CD4-positive, CD25-positive, alpha-beta regulatory T cell (primary cell): ENCODE measurements around the gene RNASE13. TPM values are rescaled to one million over a fixed set of nuclear protein-coding genes. Genes with fewer than 3 reads are reported as not detected.

Experiments
- ATAC-seq, 2 donors: fragments of 150-1000 bp; cut with Tn5 transposase; one replicate each; pipeline ENCODE4 v1.10.0; 2021; ENCODE audit warnings: low read depth in 2 of 2, moderate number of reproducible peaks in 2 of 2, moderate library complexity in 1 of 2
- DNase-seq, 3 donors: peaks; one replicate each; pipeline versions ENCODE4 v3.0.0 to v3.0.0-alpha.2; 2012 to 2022; ENCODE audit warnings: mixed read lengths in 1 of 3
- H3K27ac ChIP-seq: one replicate; pipeline ENCODE4 v1.7.0; 2013; ENCODE audit warnings: mild to moderate bottlenecking, low read length; ENCODE audit not compliant: insufficient read depth, poor library complexity, severe bottlenecking
- H3K27me3 ChIP-seq: one replicate; pipeline ENCODE4 v1.7.0; 2013; ENCODE audit warnings: low read length; ENCODE audit not compliant: control insufficient read depth, insufficient read depth
- H3K36me3 ChIP-seq: one replicate; pipeline ENCODE4 v1.7.0; 2013; ENCODE audit warnings: mild to moderate bottlenecking, low read length, moderate library complexity; ENCODE audit not compliant: control insufficient read depth, insufficient read depth
- H3K4me1 ChIP-seq: 2 replicates; pipeline ENCODE4 v1.7.0; 2013; ENCODE audit warnings: mild to moderate bottlenecking, low read length; ENCODE audit not compliant: insufficient read depth, control insufficient read depth, poor library complexity, severe bottlenecking
- H3K4me3 ChIP-seq: one replicate; pipeline ENCODE4 v1.7.0; 2013; ENCODE audit warnings: low read depth, mild to moderate bottlenecking, low read length, moderate library complexity
- H3K9me3 ChIP-seq, 2 experiments: 1 replicate in 1 of 2; 2 replicates in 1 of 2; pipeline ENCODE4 v1.7.0; 2013; ENCODE audit warnings: low read length in 2 of 2, mild to moderate bottlenecking in 1 of 2, moderate library complexity in 1 of 2; ENCODE audit not compliant: control insufficient read depth in 2 of 2
- H3K27ac Mint-ChIP-seq, 3 donors: one replicate each; pipeline ENCODE4 v1.8.0; 2020 to 2022; ENCODE audit warnings: mild to moderate bottlenecking in 3 of 3, mixed read lengths in 3 of 3, moderate library complexity in 2 of 3
- H3K27me3 Mint-ChIP-seq: one replicate; pipeline ENCODE4 v1.8.0; 2022; ENCODE audit warnings: mild to moderate bottlenecking, mixed read lengths
- H3K36me3 Mint-ChIP-seq: one replicate; pipeline ENCODE4 v1.8.0; 2020; ENCODE audit warnings: mixed read lengths
- H3K4me1 Mint-ChIP-seq, 4 donors: one replicate each; pipeline ENCODE4 v1.8.0; 2020 to 2022; ENCODE audit warnings: mixed read lengths in 4 of 4, mild to moderate bottlenecking in 1 of 4
- H3K4me3 Mint-ChIP-seq, 4 donors: one replicate each; pipeline ENCODE4 v1.8.0; 2020 to 2022; ENCODE audit warnings: mild to moderate bottlenecking in 4 of 4, mixed read lengths in 4 of 4, moderate library complexity in 3 of 4
- H3K9me3 Mint-ChIP-seq, 7 donors: one replicate each; pipeline ENCODE4 v1.8.0; 2020 to 2022; ENCODE audit warnings: mixed read lengths in 7 of 7, mild to moderate bottlenecking in 3 of 7, moderate library complexity in 2 of 7
- polyA plus RNA-seq, 4 donors: library from polyadenylated mRNA; unstranded; fragments of 300-500 nt; fragmentation: Illumina TruSeq; gene quantifications; one replicate each; pipeline ENCODE4 v1.2.3, GENCODE V29; 2021
- total RNA-seq: library from RNA; stranded (reverse); gene quantifications from one replicate; pipeline ENCODE4 v1.2.3, GENCODE V29; 2022

The RNASE13 gene
- total and polyA plus RNA-seq, 5 donors from 2014 or later: not detected

DNA sequence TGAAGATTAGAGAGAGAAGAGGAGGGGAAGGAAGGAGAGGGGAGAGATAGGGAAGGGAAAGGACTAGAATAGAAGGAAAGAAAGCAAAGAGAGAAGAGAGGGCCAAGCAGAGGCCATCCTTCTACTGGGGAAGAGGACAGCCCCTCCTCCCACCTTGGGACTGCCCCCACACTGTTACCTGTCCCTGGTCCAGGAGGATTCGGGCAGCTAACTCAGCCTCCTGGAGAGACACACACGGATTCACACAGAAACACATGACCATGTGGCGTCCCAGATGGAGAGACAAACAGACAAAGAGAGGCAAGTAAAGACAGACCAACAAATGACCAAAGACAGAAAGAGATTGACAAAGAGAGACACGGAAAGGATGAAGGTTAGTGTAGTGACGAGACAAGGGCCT, 11.9 kb downstream of the RNASE13 start:
- peaks cover 9% of the 10 kb centered on the region for H3K36me3 ChIP-seq
- Mint-ChIP-seq H3K4me3 (peak overlapping the region; percentile 61 to 86 (median 74)), H3K27me3 (peaks cover 21% of the 10 kb centered on the region), H3K9me3 (no peaks in the 10 kb centered on the region), H3K27ac (peak overlapping the region in 1 of 3 donors; percentile 31), H3K4me1 (peaks cover 0 to 32% (median 12%) of the 10 kb centered on the region in 4 donors), H3K36me3 (peaks cover 29% of the 10 kb centered on the region)
- ATAC-seq (no peak), DNase-seq (no peak)
- H3K4me1 ChIP-seq: peaks cover 20% of the 10 kb centered on the region
- no peak overlapping the region for H3K27ac ChIP-seq
- H3K9me3 ChIP-seq: no peaks in the 10 kb centered on the region
- peaks cover 3% of the 10 kb centered on the region for H3K27me3 ChIP-seq
- no peak overlapping the region for H3K4me3 ChIP-seq

- Histone ChIP-seq H3K4me3 (no peak overlapping the region), H3K4me1 (peaks cover 20% of the 10 kb centered on the region), H3K36me3 (peaks cover 9% of the 10 kb centered on the region), H3K27ac (no peak overlapping the region), H3K27me3 (peaks cover 3% of the 10 kb centered on the region), H3K9me3 (no peaks in the 10 kb centered on the region)
- Mint-ChIP-seq H3K27me3 (peaks cover 21% of the 10 kb centered on the region), H3K9me3 (no peaks in the 10 kb centered on the region), H3K36me3 (peaks cover 38% of the 10 kb centered on the region), H3K4me1 (peaks cover 0 to 28% (median 12%) of the 10 kb centered on the region in 4 donors), H3K27ac (peak overlapping the region in 1 of 3 donors; percentile 1), H3K4me3 (peak overlapping the region in 2 of 4 donors; percentile 58 to 75)
- ATAC-seq (no peak), DNase-seq (no peak)
Measured at GRCh38 chr14:21020977-21021545, 13.5 kb downstream of the RNASE13 start.

DNA sequence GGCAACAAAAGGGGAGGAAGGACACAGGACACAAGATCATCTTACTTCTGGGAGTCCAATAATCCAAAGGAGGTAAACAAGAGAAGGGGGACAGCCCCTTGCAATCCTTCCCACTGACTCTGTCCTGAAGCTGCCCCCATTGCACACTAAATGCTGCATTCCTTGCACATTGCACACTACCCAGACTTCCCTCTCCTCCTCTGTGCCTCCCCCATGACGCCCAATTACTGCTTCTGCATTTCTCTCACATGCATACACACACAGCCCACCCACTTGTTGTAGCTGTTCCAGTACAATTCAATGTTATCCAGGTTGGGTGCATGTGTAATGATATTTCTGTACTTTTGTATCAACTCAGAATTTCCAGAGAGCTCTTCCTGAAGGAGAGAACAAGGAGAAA, 15.2 kb downstream of the RNASE13 start:
- Mint-ChIP-seq H3K4me1 (peaks cover 0 to 26% (median 11%) of the 10 kb centered on the region in 4 donors), H3K27ac (no peak overlapping the region), H3K9me3 (no peaks in the 10 kb centered on the region), H3K36me3 (peaks cover 38% of the 10 kb centered on the region), H3K4me3 (no peak overlapping the region), H3K27me3 (peaks cover 22% of the 10 kb centered on the region)
- Histone ChIP-seq H3K27me3 (peaks cover 3% of the 10 kb centered on the region), H3K27ac (no peak overlapping the region), H3K36me3 (peaks cover 9% of the 10 kb centered on the region), H3K4me3 (no peak overlapping the region), H3K9me3 (no peaks in the 10 kb centered on the region), H3K4me1 (peaks cover 11% of the 10 kb centered on the region)
- DNase-seq (no peak), ATAC-seq (no peak)

GRCh38 chr14:21018781-21019180, 15.8 kb downstream of the RNASE13 start:
- no peak overlapping the region for H3K27ac Mint-ChIP-seq

DNA sequence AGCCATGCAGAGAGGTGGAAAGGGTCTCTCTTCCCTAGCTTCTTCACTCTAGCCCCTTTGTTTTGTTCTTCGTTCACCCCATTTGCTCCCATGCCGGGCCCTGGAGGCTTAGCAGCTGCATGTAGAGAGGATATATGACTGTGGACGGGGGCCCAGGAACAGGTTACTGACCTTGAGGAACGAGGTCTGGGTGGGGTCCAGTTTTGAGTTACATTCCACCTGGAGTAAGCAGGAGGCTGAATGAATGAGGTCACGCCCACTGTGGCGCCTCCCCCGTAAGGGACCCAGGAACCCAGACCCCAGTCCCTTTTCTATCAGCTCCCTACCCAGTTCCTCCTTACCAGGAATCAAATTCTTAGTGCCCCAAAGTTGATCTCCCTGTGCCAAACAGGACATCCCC, 16.3 kb downstream of the RNASE13 start:
- ATAC-seq: no peak
- H3K27ac ChIP-seq: no peak overlapping the region

More at GRCh38 chr14:21018781-21019180, 15.8 kb downstream of the RNASE13 start:
- H3K27me3 Mint-ChIP-seq: peaks cover 18% of the 10 kb centered on the region
- H3K36me3 Mint-ChIP-seq: peaks cover 38% of the 10 kb centered on the region
- no peaks in the 10 kb centered on the region for H3K9me3 Mint-ChIP-seq
- no peak for DNase-seq
- H3K4me1 Mint-ChIP-seq: peaks cover 0 to 20% (median 6%) of the 10 kb centered on the region in 4 donors
- Histone ChIP-seq H3K4me1 (peaks cover 5% of the 10 kb centered on the region), H3K27me3 (peaks cover 6% of the 10 kb centered on the region), H3K36me3 (peaks cover 9% of the 10 kb centered on the region), H3K9me3 (no peaks in the 10 kb centered on the region), H3K4me3 (no peak overlapping the region), H3K27ac (no peak overlapping the region)
- H3K4me3 Mint-ChIP-seq: no peak overlapping the region
- ATAC-seq: no peak

GRCh38 chr14:21017528-21018245, 16.9 kb downstream of the RNASE13 start:
- Histone ChIP-seq H3K27me3 (peaks cover 7% of the 10 kb centered on the region), H3K4me1 (no peaks in the 10 kb centered on the region), H3K4me3 (no peak overlapping the region), H3K27ac (no peak overlapping the region), H3K9me3 (no peaks in the 10 kb centered on the region), H3K36me3 (peaks cover 9% of the 10 kb centered on the region)
- DNase-seq (no peak), ATAC-seq (no peak)
- H3K27me3 Mint-ChIP-seq: peaks cover 15% of the 10 kb centered on the region
- no peaks in the 10 kb centered on the region for H3K9me3 Mint-ChIP-seq
- no peak overlapping the region for H3K4me3 Mint-ChIP-seq
- H3K27ac Mint-ChIP-seq: no peak overlapping the region
- peaks cover 0 to 9% (median 1%) of the 10 kb centered on the region in 4 donors for H3K4me1 Mint-ChIP-seq
- peaks cover 35% of the 10 kb centered on the region for H3K36me3 Mint-ChIP-seq

More for the DNA sequence above, 16.3 kb downstream of the RNASE13 start:
- Mint-ChIP-seq H3K27me3 (peaks cover 17% of the 10 kb centered on the region), H3K36me3 (peaks cover 38% of the 10 kb centered on the region), H3K27ac (no peak overlapping the region), H3K4me3 (no peak overlapping the region), H3K4me1 (peaks cover 0 to 15% (median 5%) of the 10 kb centered on the region in 4 donors), H3K9me3 (no peaks in the 10 kb centered on the region)
- Histone ChIP-seq H3K4me3 (no peak overlapping the region), H3K4me1 (peaks cover under 1% of the 10 kb centered on the region), H3K9me3 (no peaks in the 10 kb centered on the region), H3K36me3 (peaks cover 9% of the 10 kb centered on the region), H3K27me3 (peaks cover 6% of the 10 kb centered on the region)
- no peak for DNase-seq

- no peak for ATAC-seq
- Mint-ChIP-seq H3K36me3 (peaks cover 30% of the 10 kb centered on the region), H3K27ac (peak overlapping the region in 1 of 3 donors; percentile 33), H3K27me3 (peaks cover 20% of the 10 kb centered on the region), H3K4me3 (peak overlapping the region in 1 of 4 donors; percentile 42), H3K4me1 (peaks cover 0 to 2% (median 0%) of the 10 kb centered on the region in 4 donors), H3K9me3 (no peaks in the 10 kb centered on the region)
- peaks cover 9% of the 10 kb centered on the region for H3K36me3 ChIP-seq
- DNase-seq: no peak
- H3K9me3 ChIP-seq: no peaks in the 10 kb centered on the region
- H3K27me3 ChIP-seq: peaks cover 12% of the 10 kb centered on the region
- no peak overlapping the region for H3K27ac ChIP-seq
- H3K4me1 ChIP-seq: no peaks in the 10 kb centered on the region
- H3K4me3 ChIP-seq: no peak overlapping the region
Measured at GRCh38 chr14:21016413-21017190, 18.0 kb downstream of the RNASE13 start.
